Measurements from ENCODE around the gene FHL5. TPM values are rescaled to one million over a fixed set of nuclear protein-coding genes. Genes with fewer than 3 reads are reported as not detected.
"Not testable (repeated sequence)": the region's sequence is repeated elsewhere in the genome, so short reads cannot be mapped to it uniquely, and the experiment has no call there.

The FHL5 gene
- total RNA-seq, 1 donor from 2014 or later: not detected

- peaks cover 32% of the 10 kb centered on the region for H3K36me3 Mint-ChIP-seq (ENCODE audit: insufficient read depth)
- no peak for DNase-seq (ENCODE audit: low spot score, unreplicated experiment)
- TF ChIP-seq, protein P1, sequence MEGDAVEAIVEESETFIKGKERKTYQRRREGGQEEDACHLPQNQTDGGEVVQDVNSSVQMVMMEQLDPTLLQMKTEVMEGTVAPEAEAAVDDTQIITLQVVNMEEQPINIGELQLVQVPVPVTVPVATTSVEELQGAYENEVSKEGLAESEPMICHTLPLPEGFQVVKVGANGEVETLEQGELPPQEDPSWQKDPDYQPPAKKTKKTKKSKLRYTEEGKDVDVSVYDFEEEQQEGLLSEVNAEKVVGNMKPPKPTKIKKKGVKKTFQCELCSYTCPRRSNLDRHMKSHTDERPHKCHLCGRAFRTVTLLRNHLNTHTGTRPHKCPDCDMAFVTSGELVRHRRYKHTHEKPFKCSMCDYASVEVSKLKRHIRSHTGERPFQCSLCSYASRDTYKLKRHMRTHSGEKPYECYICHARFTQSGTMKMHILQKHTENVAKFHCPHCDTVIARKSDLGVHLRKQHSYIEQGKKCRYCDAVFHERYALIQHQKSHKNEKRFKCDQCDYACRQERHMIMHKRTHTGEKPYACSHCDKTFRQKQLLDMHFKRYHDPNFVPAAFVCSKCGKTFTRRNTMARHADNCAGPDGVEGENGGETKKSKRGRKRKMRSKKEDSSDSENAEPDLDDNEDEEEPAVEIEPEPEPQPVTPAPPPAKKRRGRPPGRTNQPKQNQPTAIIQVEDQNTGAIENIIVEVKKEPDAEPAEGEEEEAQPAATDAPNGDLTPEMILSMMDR (IDR thresholded peaks at IDR 0.05; ENCODE audit: unreplicated experiment): no peak
- H3K27ac Mint-ChIP-seq: no peak overlapping the region
- H3K4me1 Mint-ChIP-seq (ENCODE audit: low read depth): no peaks in the 10 kb centered on the region
- H3K4me3 Mint-ChIP-seq (ENCODE audit: low read depth): no peak overlapping the region
- no peaks in the 10 kb centered on the region for H3K27me3 Mint-ChIP-seq
- peaks cover 7% of the 10 kb centered on the region for H3K9me3 Mint-ChIP-seq (ENCODE audit: low read depth)
Observed at GRCh38 chr6:96547654-96548053, 15.3 kb upstream of the FHL5 start.

GRCh38 chr6:96554558-96554957 is 8.4 kb upstream of the FHL5 start:
- TF ChIP-seq, protein P1 (IDR thresholded peaks at IDR 0.05; ENCODE audit: unreplicated experiment): no peak
- DNase-seq (ENCODE audit: low spot score, unreplicated experiment): no peak

DNA sequence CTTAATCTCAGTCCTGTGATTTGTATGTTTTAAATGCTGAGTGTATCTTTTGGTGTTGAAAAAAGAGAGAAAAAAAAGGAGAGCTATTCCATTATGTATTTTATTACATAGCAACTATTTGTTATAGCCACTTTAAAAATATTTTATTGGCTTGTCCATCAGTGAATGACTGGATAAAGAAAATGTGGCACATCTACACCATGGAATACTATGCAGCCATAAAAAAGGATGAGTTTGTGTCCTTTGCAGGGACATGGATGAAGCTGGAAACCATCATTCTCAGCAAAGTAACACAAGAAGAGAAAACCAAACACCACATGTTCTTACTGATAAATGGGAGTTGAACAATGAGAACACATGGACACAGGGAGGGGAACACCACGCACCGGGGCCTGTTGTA is 3.2 kb upstream of the FHL5 start:
- H3K36me3 Mint-ChIP-seq (ENCODE audit: insufficient read depth); DNase-seq (ENCODE audit: low spot score, unreplicated experiment); H3K27me3 Mint-ChIP-seq: not testable (repeated sequence)

More at GRCh38 chr6:96554558-96554957, 8.4 kb upstream of the FHL5 start:
- H3K27ac Mint-ChIP-seq: no peak overlapping the region
- no peaks in the 10 kb centered on the region for H3K9me3 Mint-ChIP-seq (ENCODE audit: low read depth)
- H3K36me3 Mint-ChIP-seq (ENCODE audit: insufficient read depth): peaks cover 24% of the 10 kb centered on the region
- H3K27me3 Mint-ChIP-seq: no peaks in the 10 kb centered on the region
- no peak overlapping the region for H3K4me3 Mint-ChIP-seq (ENCODE audit: low read depth)
- H3K4me1 Mint-ChIP-seq (ENCODE audit: low read depth): no peaks in the 10 kb centered on the region

GRCh38 chr6:96563853-96564252 is 925 bp downstream of the FHL5 start:
- H3K4me3 Mint-ChIP-seq (ENCODE audit: low read depth): no peak overlapping the region
- no peaks in the 10 kb centered on the region for H3K27me3 Mint-ChIP-seq
- H3K9me3 Mint-ChIP-seq (ENCODE audit: low read depth): no peaks in the 10 kb centered on the region
- TF ChIP-seq, protein P1 (IDR thresholded peaks at IDR 0.05; ENCODE audit: unreplicated experiment): no peak
- no peaks in the 10 kb centered on the region for H3K36me3 Mint-ChIP-seq (ENCODE audit: insufficient read depth)
- DNase-seq (ENCODE audit: low spot score, unreplicated experiment): no peak
- H3K4me1 Mint-ChIP-seq (ENCODE audit: low read depth): no peaks in the 10 kb centered on the region
- no peak overlapping the region for H3K27ac Mint-ChIP-seq

More for the DNA sequence above, 3.2 kb upstream of the FHL5 start:
- H3K9me3 Mint-ChIP-seq (ENCODE audit: low read depth); H3K4me3 Mint-ChIP-seq (ENCODE audit: low read depth); H3K4me1 Mint-ChIP-seq (ENCODE audit: low read depth); H3K27ac Mint-ChIP-seq: not testable (repeated sequence)

DNA sequence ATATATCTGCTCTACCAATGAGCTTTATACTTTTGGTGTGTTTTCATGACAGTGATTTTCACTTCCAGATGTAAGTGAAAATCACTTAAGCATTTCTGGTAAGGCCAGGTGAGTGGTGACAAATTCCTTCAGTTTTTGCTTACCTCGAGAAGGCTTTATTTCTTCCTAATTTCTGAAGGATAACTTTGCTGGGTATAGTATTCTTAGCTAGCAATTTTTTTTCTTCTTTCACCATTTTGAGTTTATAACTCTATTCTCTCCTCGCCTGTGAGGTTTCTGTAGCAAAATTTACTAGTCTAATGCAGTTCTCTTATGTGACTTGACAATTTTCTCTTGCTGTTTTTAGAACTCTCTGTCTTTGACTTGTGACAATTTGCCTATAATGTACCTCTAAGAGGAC is 7.1 kb downstream of the FHL5 start:
- Mint-ChIP-seq H3K4me3 (ENCODE audit: low read depth) (no peak overlapping the region), H3K4me1 (ENCODE audit: low read depth) (no peaks in the 10 kb centered on the region), H3K9me3 (ENCODE audit: low read depth) (peaks cover 16% of the 10 kb centered on the region), H3K27ac (no peak overlapping the region), H3K27me3 (no peaks in the 10 kb centered on the region), H3K36me3 (ENCODE audit: insufficient read depth) (no peaks in the 10 kb centered on the region)
- no peak for DNase-seq (ENCODE audit: low spot score, unreplicated experiment)
- TF ChIP-seq, protein P1 (IDR thresholded peaks at IDR 0.05; ENCODE audit: unreplicated experiment): no peak

- Mint-ChIP-seq H3K27ac (no peak overlapping the region), H3K27me3 (no peaks in the 10 kb centered on the region), H3K36me3 (ENCODE audit: insufficient read depth) (no peaks in the 10 kb centered on the region), H3K9me3 (ENCODE audit: low read depth) (peaks cover 16% of the 10 kb centered on the region), H3K4me3 (ENCODE audit: low read depth) (no peak overlapping the region), H3K4me1 (ENCODE audit: low read depth) (no peaks in the 10 kb centered on the region)
- TF ChIP-seq, protein P1 (IDR thresholded peaks at IDR 0.05; ENCODE audit: unreplicated experiment): no peak
- no peak for DNase-seq (ENCODE audit: low spot score, unreplicated experiment)
Observed at GRCh38 chr6:96571551-96571950, 8.6 kb downstream of the FHL5 start.
